Stimulated activated naive CD8-positive, alpha-beta T cell treated with anti-CD3 and anti-CD28 coated beads, Interleukin-15, Interleukin-2, amounts not matched to agents 100 U/mL and 50 U/mL, for 24 hours (primary cell): ENCODE measurements around the gene SMIM5.
A peak's percentile ranks its signal among the peaks of the same experiment; 100 is the strongest.

Experiments
- ATAC-seq: fragments of 150-1000 bp; cut with Tn5 transposase; one replicate; pipeline ENCODE4 v1.10.0; 2021
- DNase-seq: peaks from one replicate; pipeline ENCODE4 v3.0.0; 2021

Gene SMIM5

GRCh38 chr17:75666959-75667790 lies 33.9 kb downstream of the SMIM5 start, which contains the start of the genes RECQL5 and SAP30BP:
TSS of gene RECQL5 (minus strand) at chr17:75667154. CDS start at chr17:75666557, 597 bp downstream.
TSS of gene SAP30BP (plus strand) at chr17:75667338. CDS start at chr17:75667373, 35 bp downstream.
- peak; percentile 99 for ATAC-seq
- peak; percentile 99 for DNase-seq

DNA sequence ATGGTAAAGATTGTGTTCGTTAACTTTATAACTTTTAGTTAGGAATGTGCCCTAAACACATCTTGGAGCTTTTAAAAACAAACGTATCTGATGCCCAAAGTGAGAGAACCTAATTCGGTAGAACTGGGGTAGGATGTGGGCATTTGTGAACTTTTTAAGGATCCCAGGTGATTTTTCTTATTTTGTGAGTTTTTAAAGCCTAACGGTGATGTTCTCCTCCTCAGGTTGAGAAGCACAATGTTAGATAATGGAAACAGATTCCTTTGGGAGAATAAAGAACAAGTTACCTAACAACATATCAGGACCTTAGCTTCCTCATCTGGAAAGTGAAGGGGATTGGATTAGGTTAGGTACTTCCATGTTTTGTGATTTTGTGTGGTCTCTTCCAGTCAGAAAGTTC lies 34.6 kb downstream of the SMIM5 start:
- ATAC-seq (no peak), DNase-seq (no peak)

- DNase-seq (no peak), ATAC-seq (no peak)
Observed at GRCh38 chr17:75668489-75668888, 35.3 kb downstream of the SMIM5 start.

DNA sequence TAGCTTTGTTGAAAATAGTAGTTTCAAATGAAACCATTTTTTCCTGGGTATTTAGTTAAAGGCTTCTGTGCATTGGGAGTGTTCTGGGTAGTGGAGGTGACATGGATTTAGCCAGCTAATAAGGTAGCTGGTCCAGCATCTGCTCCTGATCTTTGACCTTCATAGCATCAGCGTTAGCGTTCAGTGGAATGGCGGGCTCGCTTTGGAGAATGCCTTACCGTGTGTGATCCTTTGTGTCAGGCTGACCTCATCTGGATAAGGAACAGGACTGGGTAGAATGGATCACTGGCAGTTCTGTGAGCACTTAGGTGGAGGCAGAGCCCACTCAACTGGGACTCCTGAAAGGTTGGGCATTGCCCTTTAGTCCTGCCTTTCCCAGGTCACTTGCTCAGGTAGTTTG lies 37.6 kb downstream of the SMIM5 start:
- ATAC-seq (no peak), DNase-seq (no peak)

- no peak for ATAC-seq
- DNase-seq: no peak
Observed at GRCh38 chr17:75672011-75672410, 38.8 kb downstream of the SMIM5 start.

DNA sequence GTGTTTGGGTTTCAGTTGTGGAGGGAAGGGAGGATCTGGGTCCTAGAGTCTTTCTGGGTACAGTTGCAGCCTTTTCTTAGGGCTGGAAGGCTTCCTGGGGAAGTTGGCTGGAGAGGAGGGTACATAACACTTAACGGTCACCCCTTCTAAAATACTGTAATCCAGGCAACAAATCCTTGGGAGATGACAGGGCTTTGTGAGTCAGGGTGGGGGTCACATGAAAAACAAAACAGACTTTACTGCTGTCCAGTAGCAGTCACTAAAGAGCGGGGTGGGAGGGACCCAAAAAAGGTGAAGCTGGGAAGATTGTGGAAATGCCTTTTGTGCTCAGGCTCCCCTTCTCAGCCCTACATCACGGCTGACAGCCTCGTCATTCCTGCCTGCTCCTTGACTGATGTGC lies 40.3 kb downstream of the SMIM5 start:
- no peak for ATAC-seq
- no peak for DNase-seq

GRCh38 chr17:75676461-75676860 lies 43.2 kb downstream of the SMIM5 start:
- DNase-seq (no peak), ATAC-seq (no peak)

DNA sequence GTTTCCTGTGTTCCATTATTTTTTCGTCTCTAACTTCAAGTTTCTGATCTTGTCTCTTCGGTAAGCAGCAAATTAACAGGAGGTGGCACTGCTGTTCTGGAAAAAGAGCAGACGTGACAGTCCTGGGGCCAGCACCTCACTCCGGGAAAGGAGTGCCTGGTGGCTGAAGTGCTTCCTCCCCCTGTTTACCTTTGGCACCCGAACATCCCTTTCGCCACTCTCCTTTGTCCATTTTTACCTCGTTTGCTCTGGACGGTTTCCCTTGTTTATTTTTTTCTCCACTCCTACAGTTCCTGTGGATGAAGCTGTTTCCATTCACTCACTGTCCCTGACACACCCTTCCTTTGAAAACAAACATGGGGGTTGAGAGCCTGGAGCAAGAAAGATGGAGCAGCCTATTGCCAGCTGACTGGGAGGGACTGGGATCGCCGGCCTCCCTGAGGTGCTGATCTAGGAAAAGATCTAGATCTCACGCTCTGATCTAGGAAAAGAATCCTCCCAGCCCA lies 46.5 kb downstream of the SMIM5 start:
- no peak for DNase-seq

DNA sequence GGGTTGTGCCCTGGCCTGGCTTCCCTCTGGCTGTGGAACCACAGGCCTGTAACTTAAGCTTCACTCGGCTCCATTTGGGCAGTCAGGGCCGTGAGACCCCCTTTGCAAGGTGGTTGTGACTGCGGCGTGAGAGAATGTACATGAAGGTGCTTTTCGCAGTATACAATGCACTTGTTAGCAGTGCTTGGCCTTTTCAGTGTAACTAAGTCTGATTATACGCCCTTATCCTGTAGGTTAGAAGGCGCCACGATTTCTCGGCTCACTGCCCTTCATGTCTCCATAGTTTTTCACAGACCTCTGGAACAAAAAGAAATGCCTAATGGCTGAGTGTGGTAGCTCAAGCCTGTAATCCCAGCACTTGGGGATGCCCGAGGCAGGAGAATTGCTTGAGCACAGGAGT lies 47.2 kb downstream of the SMIM5 start:
- no peak for DNase-seq
- ATAC-seq: no peak

More for the DNA sequence above, 46.5 kb downstream of the SMIM5 start:
- ATAC-seq: no peak

DNA sequence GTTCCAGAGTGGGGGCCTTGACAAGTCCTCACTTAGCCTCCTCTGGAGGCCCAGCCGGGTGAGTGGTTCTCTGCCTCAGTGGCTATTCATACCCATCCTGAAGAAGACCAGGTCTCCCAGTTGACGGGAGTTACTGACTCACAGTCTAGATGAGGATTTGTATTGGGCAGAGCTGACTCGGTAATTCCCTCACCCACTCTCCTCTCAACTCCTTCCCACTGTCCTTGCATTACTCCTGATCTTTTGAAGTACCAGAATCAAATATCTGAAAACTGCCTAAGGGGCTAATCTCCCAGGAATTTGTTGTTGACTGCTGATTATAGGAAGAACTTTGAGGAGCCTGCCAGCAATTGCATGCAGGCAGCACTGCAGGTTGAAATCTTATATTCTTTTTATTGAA lies 48.1 kb downstream of the SMIM5 start:
- ATAC-seq (peak; percentile 8), DNase-seq (no peak)

DNA sequence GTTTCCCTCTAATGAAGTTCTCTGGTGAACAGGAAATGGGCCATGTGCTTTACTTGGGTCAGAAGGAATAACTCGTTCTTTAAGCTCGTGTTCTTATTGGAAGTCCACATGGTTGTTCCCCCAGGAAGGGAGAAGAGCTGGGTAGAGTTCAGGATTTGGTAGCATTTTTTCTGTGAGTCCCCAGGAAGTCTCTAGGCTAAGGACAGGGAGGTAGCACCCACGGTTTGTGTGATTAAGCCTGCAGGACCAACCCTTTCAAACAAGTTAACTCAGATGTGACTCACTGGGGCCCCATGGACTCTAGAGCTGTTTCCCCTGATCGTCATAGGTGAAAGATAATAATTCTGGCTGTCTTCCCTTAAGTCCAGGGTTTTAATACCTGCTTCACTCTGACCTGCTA lies 50.3 kb downstream of the SMIM5 start:
- DNase-seq (no peak), ATAC-seq (no peak)

DNA sequence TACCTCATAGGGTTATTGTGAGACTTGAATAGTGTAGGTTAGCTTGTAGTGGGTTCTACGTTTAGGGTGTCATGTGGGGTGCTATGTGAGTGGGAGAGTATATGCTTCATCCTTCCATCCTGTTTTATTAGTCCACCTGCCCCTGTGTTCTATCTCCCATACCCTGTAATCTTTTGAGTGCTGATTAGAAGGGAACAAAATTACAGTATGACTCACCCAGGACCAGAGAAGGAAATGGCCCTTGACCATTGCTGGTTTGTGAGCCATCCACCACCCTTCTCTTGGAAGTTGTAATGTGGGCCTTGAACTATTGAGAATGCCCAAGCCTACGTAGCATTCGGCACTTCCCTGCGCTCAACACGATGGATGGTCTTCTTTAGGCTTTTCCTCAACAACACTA lies 51.0 kb downstream of the SMIM5 start:
- ATAC-seq: no peak

DNA sequence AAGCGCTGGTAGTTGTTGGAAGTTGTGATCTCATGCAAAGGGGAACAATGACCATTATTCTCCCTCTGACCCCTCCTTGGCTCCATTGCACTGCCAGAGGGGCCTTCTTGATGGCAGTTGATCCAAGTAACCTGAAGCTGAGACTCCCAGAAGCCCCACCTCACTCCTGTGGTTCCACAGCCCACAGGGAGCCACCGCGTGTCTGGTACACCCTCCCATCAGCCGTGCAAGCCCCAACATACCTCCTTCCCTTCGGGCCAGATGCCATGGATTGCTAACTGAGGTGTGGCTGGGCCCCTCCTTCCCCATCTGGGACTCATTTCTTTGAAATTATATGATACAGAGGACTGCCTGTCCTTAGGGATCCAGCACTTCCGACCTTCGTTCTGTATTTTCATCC lies 51.7 kb downstream of the SMIM5 start:
- ATAC-seq (no peak), DNase-seq (no peak)

More for the DNA sequence above, 51.0 kb downstream of the SMIM5 start:
- no peak for DNase-seq

DNA sequence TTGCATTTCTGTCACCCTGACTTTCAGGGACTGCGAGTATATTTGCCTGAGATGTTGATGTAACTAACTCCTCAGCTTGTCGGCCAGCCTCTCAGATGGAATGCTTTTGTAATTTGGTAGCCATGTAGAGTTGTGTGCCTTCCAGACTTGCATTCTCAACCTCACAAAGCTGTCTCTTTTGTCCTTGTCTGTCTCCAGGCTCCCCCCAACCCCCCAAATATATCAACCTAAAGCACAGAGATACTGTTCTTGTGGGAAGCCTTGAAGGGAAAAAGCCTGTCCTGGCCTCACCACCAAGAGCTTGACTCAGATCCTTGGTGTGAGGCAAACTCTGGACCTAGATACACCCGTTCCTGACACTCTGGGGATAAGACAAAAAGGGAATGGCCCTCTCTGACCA lies 52.3 kb downstream of the SMIM5 start:
- DNase-seq (no peak), ATAC-seq (no peak)

DNA sequence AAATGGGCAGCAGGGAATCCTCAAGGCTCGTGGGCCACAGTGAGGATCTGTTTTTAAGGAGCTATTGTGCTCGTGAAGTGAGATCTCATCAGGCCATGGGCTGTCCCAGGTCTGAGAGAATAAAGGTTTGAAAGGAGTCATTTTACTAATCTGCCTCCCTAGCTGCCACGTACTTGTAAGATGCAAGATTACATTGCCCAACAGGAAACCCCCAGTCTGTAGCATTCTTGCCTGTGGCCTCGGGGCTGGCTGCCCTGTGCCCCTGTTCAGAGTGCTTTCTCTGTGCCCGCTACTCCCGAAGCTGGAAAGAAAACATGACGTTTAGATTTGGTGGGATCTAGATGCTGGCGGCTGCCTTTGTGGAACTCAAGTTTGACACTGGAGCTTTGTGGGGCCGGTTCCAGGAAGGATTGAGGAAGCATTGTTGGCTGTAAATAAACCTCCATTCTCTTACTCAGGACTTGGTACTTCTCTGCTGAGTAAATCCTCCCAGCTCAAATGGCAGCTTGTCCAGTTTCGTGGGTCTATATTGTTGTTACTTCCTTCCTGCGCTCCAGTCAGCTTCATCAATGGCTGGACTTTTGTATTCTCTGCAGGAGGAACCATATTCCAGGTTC lies 55.1 kb downstream of the SMIM5 start:
- ATAC-seq (peak; percentile 10), DNase-seq (no peak)

- DNase-seq (peak; percentile 46), ATAC-seq (peak; percentile 70)
Observed at GRCh38 chr17:75689441-75689873, 56.2 kb downstream of the SMIM5 start.
